Lower lobe of right lung (tissue), 2 donors: ENCODE results near the gene RING1. TPM values are rescaled to one million over a fixed set of nuclear protein-coding genes. Genes with fewer than 3 reads are reported as not detected.
A peak's percentile ranks its signal among the peaks of the same experiment; 100 is the strongest.

Experiments
- ATAC-seq, 2 donors: fragments of 200-7000 bp; cut with Tn5 transposase; one replicate each; pipeline ENCODE4 v1.9.1; 2020 to 2022; ENCODE audit warnings: mild to moderate bottlenecking in 2 of 2, moderate library complexity in 2 of 2
- DNase-seq: peaks from one replicate; pipeline ENCODE4 v3.0.0-alpha.2; 2020
- H3K27ac ChIP-seq: fragments of 200-600 bp; one replicate; pipeline ENCODE4 v1.8.0; 2022
- H3K27me3 ChIP-seq: fragments of 200-600 bp; one replicate; pipeline ENCODE4 v1.8.0; 2022; ENCODE audit warnings: low read depth
- H3K36me3 ChIP-seq: fragments of 200-600 bp; one replicate; pipeline ENCODE4 v1.8.0; 2022; ENCODE audit warnings: mild to moderate bottlenecking
- H3K4me1 ChIP-seq: fragments of 200-600 bp; one replicate; pipeline ENCODE4 v1.8.0; 2022
- H3K4me3 ChIP-seq: fragments of 200-600 bp; one replicate; pipeline ENCODE4 v1.8.0; 2022; ENCODE audit warnings: mild to moderate bottlenecking
- H3K9me3 ChIP-seq: fragments of 200-600 bp; one replicate; pipeline ENCODE4 v1.8.0; 2022
- intact Hi-C: fragments of 100-400 bp; cut with DNase I; formaldehyde crosslinking; loops from one replicate; pipeline ENCODE4 v1.11.0; 2022
- total RNA-seq: library from RNA; stranded (reverse); fragmentation: NEBNext Ultra II Directional; extraction: Animal tissue kit (Norgen Biotek cat#: 25700); gene quantifications from one replicate; pipeline ENCODE4 v1.2.1, GENCODE V29; 2021
- TF ChIP-seq, protein P1 (sequence below): fragments of 200-600 bp; IDR thresholded peaks from one replicate; pipeline ENCODE4 v1.8.0; 2022; ENCODE audit warnings: antibody characterized with exemption, mild to moderate bottlenecking
- donor health status: DM: no; HTN: yes; CAD: no; lungs with severe emphysema.

Gene RING1
- total RNA-seq, 1 donor from 2014 or later = 43.1 TPM

DNA sequence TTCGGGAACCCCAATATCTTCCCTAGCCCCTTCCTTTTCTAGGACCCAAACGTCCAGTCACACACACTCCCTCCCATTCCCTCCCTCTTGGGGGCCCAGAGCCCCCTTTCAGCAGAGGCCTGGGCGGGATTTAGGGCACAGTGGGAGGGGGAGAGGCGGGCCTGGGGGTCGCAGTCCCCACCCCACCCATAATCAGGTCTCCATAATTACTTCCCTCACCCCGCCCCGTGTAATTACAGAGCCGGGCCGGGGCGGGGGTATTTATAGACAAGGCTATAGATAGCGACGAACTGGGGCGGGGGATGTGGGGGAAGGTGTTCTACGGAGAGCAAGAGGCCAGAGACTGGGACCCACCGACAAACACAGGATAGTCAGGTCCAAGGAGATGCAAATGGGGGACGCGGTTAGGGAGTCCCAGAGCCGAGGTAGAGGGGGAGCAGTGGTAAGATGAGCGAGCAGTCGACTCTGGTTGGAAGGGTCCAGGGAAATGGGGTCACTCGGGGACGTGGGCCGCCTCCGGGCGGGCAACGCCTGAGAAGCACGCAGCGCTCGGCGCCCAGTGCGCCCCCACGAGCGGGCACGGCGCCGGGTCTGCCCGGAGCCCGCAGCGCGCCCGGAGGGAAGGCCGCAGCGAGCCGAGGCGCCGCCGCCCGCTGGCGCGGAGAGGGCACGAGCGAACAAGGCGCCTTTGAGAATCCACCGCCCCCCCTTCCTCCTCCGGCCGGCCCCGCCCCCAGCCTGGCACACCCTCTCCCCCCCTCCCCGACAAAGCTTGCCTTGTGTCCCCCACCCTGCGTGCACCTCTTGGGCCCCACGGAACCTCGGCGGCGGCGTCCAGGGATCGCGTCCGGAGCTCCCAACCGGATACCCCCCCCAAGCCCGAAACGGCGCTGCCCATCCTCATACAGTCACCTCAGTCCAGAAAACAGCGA, 15.4 kb upstream of the RING1 start:
- ATAC-seq (peak; percentile 3 to 44), DNase-seq (no peak)
- Histone ChIP-seq H3K4me1 (peaks cover 27% of the 10 kb centered on the region), H3K27me3 (peaks cover 28% of the 10 kb centered on the region), H3K9me3 (no peaks in the 10 kb centered on the region), H3K4me3 (peak overlapping the region; percentile 48), H3K27ac (peak overlapping the region; percentile 49), H3K36me3 (peaks cover 37% of the 10 kb centered on the region)
- intact Hi-C loops = no loop called here
- TF ChIP-seq, protein P1, sequence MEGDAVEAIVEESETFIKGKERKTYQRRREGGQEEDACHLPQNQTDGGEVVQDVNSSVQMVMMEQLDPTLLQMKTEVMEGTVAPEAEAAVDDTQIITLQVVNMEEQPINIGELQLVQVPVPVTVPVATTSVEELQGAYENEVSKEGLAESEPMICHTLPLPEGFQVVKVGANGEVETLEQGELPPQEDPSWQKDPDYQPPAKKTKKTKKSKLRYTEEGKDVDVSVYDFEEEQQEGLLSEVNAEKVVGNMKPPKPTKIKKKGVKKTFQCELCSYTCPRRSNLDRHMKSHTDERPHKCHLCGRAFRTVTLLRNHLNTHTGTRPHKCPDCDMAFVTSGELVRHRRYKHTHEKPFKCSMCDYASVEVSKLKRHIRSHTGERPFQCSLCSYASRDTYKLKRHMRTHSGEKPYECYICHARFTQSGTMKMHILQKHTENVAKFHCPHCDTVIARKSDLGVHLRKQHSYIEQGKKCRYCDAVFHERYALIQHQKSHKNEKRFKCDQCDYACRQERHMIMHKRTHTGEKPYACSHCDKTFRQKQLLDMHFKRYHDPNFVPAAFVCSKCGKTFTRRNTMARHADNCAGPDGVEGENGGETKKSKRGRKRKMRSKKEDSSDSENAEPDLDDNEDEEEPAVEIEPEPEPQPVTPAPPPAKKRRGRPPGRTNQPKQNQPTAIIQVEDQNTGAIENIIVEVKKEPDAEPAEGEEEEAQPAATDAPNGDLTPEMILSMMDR = no peak

DNA sequence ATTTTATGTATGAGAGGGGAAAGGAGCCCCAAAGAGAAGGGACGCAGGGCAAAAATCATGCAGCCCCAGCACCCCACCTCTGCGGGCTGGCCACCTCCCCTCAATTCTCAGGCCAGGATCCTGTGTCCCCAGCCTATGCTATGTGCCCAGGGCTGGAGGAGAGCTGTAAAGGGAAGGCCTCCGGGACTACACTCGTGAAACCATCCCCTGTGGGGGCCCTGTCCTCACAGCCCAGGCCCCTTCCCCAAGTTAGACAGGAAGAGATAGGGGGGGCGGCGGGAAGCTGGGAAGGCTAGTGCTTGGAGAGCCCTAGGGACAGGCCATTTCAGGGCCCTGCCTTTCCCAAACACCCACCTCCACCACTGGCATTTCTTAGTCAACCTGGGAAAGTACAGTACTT, 14.7 kb upstream of the RING1 start:
- no peak for DNase-seq
- TF ChIP-seq, protein P1 = no peak
- H3K9me3 ChIP-seq = no peaks in the 10 kb centered on the region
- peak overlapping the region; percentile 48 for H3K4me3 ChIP-seq
- ATAC-seq = no peak
- intact Hi-C loops = no loop called here
- peaks cover 37% of the 10 kb centered on the region for H3K36me3 ChIP-seq
- peaks cover 27% of the 10 kb centered on the region for H3K27me3 ChIP-seq
- no peak overlapping the region for H3K27ac ChIP-seq
- peaks cover 34% of the 10 kb centered on the region for H3K4me1 ChIP-seq

DNA sequence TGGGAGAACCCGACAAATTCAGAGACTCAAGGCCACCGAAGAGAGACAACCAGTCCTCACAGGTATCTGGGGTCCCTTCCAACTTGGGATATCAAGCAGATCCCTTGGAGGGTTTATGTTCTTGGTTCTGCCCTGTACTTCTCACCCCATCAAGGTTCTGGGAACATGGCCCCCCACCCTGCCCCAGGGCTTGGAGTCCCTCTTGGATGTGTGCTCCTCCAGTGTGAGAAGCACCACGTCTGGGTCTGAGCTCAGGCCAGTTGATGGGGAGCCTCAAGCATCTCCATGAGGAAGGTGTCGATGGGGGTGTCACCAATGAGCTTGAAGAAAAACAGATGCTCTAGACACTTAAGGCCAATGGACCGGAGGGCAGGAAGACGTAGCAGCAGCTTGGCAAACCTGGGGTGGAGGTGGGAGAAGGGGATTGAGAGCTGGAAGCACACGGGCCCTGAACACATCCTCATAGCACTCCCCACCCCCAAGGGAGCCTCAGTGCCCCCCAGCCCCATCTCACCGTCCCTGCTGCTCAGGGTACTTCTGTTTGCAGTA, 13.8 kb upstream of the RING1 start:
- TF ChIP-seq, protein P1 = no peak
- Histone ChIP-seq H3K9me3 (no peaks in the 10 kb centered on the region), H3K27ac (no peak overlapping the region), H3K4me1 (peaks cover 43% of the 10 kb centered on the region), H3K36me3 (peaks cover 37% of the 10 kb centered on the region), H3K4me3 (no peak overlapping the region), H3K27me3 (peaks cover 20% of the 10 kb centered on the region)
- no peak for ATAC-seq
- no peak for DNase-seq
- intact Hi-C loops = no loop called here

DNA sequence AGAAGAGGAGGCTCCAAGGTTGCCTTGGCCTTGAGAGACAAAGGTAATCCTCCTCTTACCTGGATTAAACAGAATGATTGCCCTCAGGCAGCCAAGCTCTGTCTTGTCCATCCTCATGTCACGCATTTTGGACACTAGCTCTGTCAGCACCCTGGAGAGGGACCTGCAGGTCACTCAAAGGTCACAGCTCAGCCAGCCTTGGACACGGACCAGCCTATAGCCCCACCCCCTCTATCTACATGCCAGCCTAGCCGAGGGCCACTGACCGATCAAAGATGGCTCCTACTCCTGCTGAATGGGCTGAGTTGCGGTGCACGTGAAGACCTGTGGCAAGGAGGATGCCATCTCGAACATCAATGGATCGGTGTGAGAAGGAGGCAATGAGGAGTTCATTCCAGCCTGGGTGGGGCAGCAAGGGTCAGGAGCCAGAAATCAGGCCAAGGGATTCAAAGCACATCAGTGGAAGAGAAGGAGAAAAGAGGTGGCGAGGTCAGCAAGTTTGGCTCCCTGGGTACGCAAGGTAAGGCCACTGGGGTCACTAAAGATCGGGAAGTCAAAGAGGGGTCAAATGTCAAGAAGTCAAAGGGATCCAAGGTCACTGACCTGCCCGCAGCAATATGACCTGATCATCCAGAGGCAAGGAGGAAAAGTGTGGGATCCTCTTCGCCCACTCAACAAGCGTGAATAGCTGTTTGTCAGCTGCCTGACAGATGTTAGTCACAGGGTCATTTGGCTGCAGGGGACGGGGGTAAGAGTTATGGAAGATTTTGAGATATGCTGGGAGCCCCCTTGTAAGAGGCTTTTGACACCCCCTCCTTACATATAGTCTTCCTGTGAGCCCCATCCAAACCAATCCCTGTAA, 12.8 kb upstream of the RING1 start:
- H3K4me1 ChIP-seq = peaks cover 44% of the 10 kb centered on the region
- TF ChIP-seq, protein P1 = no peak
- ATAC-seq (no peak), DNase-seq (no peak)
- peaks cover 18% of the 10 kb centered on the region for H3K27me3 ChIP-seq
- peaks cover 37% of the 10 kb centered on the region for H3K36me3 ChIP-seq
- intact Hi-C loops = no loop called here
- H3K27ac ChIP-seq = no peak overlapping the region
- H3K9me3 ChIP-seq = no peaks in the 10 kb centered on the region
- H3K4me3 ChIP-seq = no peak overlapping the region

DNA sequence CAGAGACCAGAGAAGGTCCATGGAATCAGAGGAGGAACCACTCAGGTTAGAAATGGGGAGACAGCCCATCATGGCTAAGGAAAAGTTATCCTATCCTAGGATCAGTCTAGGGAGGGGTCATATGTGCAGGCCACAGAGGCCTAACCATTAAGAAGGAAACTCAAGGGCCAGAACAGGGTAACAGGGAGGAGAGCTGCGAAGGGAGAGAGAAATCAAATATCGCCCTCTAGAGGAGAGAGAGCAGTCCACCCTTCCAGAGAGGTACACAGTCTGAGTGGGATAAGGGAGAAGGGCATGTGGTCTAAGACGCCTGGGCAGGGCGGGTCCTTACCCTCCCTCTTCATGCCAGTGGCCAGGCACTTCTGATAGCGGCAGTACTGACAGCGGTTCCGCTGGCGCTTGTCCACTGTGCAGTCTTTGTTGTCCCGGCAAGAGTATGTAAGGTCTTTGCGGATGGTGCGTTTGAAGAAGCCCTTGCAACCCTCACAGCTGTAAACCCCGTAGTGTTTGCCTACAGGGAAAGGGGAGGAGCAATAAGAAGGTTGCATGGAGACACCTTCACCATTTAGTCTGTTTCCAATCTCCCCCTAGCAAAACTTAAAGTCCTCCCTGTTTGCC, 10.8 kb upstream of the RING1 start:
- H3K27me3 ChIP-seq = no peaks in the 10 kb centered on the region
- H3K4me1 ChIP-seq = peaks cover 44% of the 10 kb centered on the region
- H3K4me3 ChIP-seq = no peak overlapping the region
- peak; percentile 69 for DNase-seq
- no peaks in the 10 kb centered on the region for H3K9me3 ChIP-seq
- ATAC-seq = peak; percentile 36 to 57
- intact Hi-C loops = no loop called here
- no peak overlapping the region for H3K27ac ChIP-seq
- TF ChIP-seq, protein P1 = peak; percentile 69
- H3K36me3 ChIP-seq = peaks cover 43% of the 10 kb centered on the region
